ENCODE results near the gene YPEL2.

Gene YPEL2

GRCh38 chr17:59436900-59437299, 105.4 kb downstream of the YPEL2 start:
- Histone ChIP-seq H3K9me3 (ENCODE audit: control insufficient read depth, low read length) (no peaks in the 10 kb centered on the region), H3K4me3 (ENCODE audit: low read length) (no peak overlapping the region), H3K27me3 (ENCODE audit: control insufficient read depth, insufficient read depth, low read length) (no peaks in the 10 kb centered on the region), H3K4me1 (ENCODE audit: control insufficient read depth, insufficient read depth, low read length) (peaks cover 28% of the 10 kb centered on the region), H3K9ac (ENCODE audit: low read length) (no peak overlapping the region), H3K36me3 (ENCODE audit: control insufficient read depth, insufficient read depth, low read length) (no peaks in the 10 kb centered on the region)

GRCh38 chr17:59437791-59438281, 106.4 kb downstream of the YPEL2 start:
- Histone ChIP-seq H3K4me1 (ENCODE audit: control insufficient read depth, insufficient read depth, low read length) (peaks cover 28% of the 10 kb centered on the region), H3K4me3 (ENCODE audit: low read length) (no peak overlapping the region), H3K9me3 (ENCODE audit: control insufficient read depth, low read length) (no peaks in the 10 kb centered on the region), H3K36me3 (ENCODE audit: control insufficient read depth, insufficient read depth, low read length) (no peaks in the 10 kb centered on the region), H3K27me3 (ENCODE audit: control insufficient read depth, insufficient read depth, low read length) (no peaks in the 10 kb centered on the region), H3K9ac (ENCODE audit: low read length) (no peak overlapping the region)

- H3K4me1 ChIP-seq (ENCODE audit: control insufficient read depth, insufficient read depth, low read length): peaks cover 28% of the 10 kb centered on the region
- no peaks in the 10 kb centered on the region for H3K27me3 ChIP-seq (ENCODE audit: control insufficient read depth, insufficient read depth, low read length)
- H3K4me3 ChIP-seq (ENCODE audit: low read length): no peak overlapping the region
- no peak overlapping the region for H3K9ac ChIP-seq (ENCODE audit: low read length)
- no peaks in the 10 kb centered on the region for H3K9me3 ChIP-seq (ENCODE audit: control insufficient read depth, low read length)
- no peaks in the 10 kb centered on the region for H3K36me3 ChIP-seq (ENCODE audit: control insufficient read depth, insufficient read depth, low read length)
Measured at GRCh38 chr17:59439262-59439661, 107.8 kb downstream of the YPEL2 start.

GRCh38 chr17:59439741-59440211, 108.3 kb downstream of the YPEL2 start:
- Histone ChIP-seq H3K9ac (ENCODE audit: low read length) (no peak overlapping the region), H3K4me1 (ENCODE audit: control insufficient read depth, insufficient read depth, low read length) (peaks cover 28% of the 10 kb centered on the region), H3K4me3 (ENCODE audit: low read length) (no peak overlapping the region), H3K27me3 (ENCODE audit: control insufficient read depth, insufficient read depth, low read length) (no peaks in the 10 kb centered on the region), H3K36me3 (ENCODE audit: control insufficient read depth, insufficient read depth, low read length) (no peaks in the 10 kb centered on the region), H3K9me3 (ENCODE audit: control insufficient read depth, low read length) (no peaks in the 10 kb centered on the region)

GRCh38 chr17:59440757-59441463, 109.5 kb downstream of the YPEL2 start:
- Histone ChIP-seq H3K9ac (ENCODE audit: low read length) (no peak overlapping the region), H3K4me3 (ENCODE audit: low read length) (no peak overlapping the region), H3K9me3 (ENCODE audit: control insufficient read depth, low read length) (no peaks in the 10 kb centered on the region), H3K4me1 (ENCODE audit: control insufficient read depth, insufficient read depth, low read length) (peaks cover 28% of the 10 kb centered on the region), H3K27me3 (ENCODE audit: control insufficient read depth, insufficient read depth, low read length) (no peaks in the 10 kb centered on the region), H3K36me3 (ENCODE audit: control insufficient read depth, insufficient read depth, low read length) (no peaks in the 10 kb centered on the region)

GRCh38 chr17:59441464-59442096, 110.1 kb downstream of the YPEL2 start:
- H3K36me3 ChIP-seq (ENCODE audit: control insufficient read depth, insufficient read depth, low read length): no peaks in the 10 kb centered on the region
- peaks cover 28% of the 10 kb centered on the region for H3K4me1 ChIP-seq (ENCODE audit: control insufficient read depth, insufficient read depth, low read length)
- no peak overlapping the region for H3K4me3 ChIP-seq (ENCODE audit: low read length)
- H3K27me3 ChIP-seq (ENCODE audit: control insufficient read depth, insufficient read depth, low read length): no peaks in the 10 kb centered on the region
- H3K9me3 ChIP-seq (ENCODE audit: control insufficient read depth, low read length): no peaks in the 10 kb centered on the region
- no peak overlapping the region for H3K9ac ChIP-seq (ENCODE audit: low read length)

DNA sequence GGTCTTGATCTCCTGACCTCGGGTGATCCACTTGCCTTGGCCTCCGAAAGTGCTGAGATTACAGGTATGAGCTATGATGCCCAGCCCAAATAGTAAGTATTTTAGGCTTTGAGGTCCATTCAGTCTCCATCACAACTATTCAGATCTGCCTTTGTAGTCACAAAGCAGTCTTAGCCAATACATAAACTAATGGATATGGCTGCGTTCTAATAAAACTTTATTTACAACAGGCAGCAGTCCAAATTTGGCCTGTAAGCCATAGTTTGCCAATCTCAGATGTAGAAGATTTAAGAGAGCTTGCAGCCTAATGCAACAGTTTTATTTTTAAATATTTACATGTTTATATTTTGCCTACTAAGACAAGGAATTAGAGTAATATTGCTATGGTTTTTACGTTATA, 111.7 kb downstream of the YPEL2 start:
- Histone ChIP-seq H3K27me3 (ENCODE audit: control insufficient read depth, insufficient read depth, low read length) (no peaks in the 10 kb centered on the region), H3K9me3 (ENCODE audit: control insufficient read depth, low read length) (no peaks in the 10 kb centered on the region), H3K36me3 (ENCODE audit: control insufficient read depth, insufficient read depth, low read length) (no peaks in the 10 kb centered on the region), H3K9ac (ENCODE audit: low read length) (no peak overlapping the region), H3K4me1 (ENCODE audit: control insufficient read depth, insufficient read depth, low read length) (peaks cover 28% of the 10 kb centered on the region), H3K4me3 (ENCODE audit: low read length) (no peak overlapping the region)
